WTC11 (cell line): ENCODE results near the gene COX7A2. TPM values are rescaled to one million over a fixed set of nuclear protein-coding genes. Genes with fewer than 3 reads are reported as not detected.

Experiments
- ATAC-seq: fragments of 200-7000 bp; cut with Tn5 transposase; 2 replicates; pipeline ENCODE4 v1.10.0; 2021; ENCODE audit warnings: mild to moderate bottlenecking, moderate library complexity
- CTCF ChIA-PET: fragments of 300-600 bp; sonication (Branson Sonifier 250); formaldehyde crosslinking; loops from one replicate; lab custom pipeline; 2021; ENCODE audit warnings: antibody characterized with exemption; lab: Charles Lee
- POLR2A ChIA-PET: fragments of 350-600 bp; sonication (Branson Sonifier 250); formaldehyde crosslinking; loops from one replicate; lab custom pipeline; 2021; ENCODE audit warnings: antibody characterized with exemption; lab: Charles Lee
- DNase-seq: peaks from one replicate; pipeline ENCODE4 v3.0.0; 2021; ENCODE audit warnings: low spot score
- H3K27ac Mint-ChIP-seq: 2 replicates; pipeline ENCODE4 v1.8.0; 2021; ENCODE audit warnings: mixed read lengths
- H3K27me3 Mint-ChIP-seq: 2 replicates; pipeline ENCODE4 v1.8.0; 2021; ENCODE audit warnings: low read depth, mild to moderate bottlenecking, moderate library complexity, mixed read lengths
- H3K36me3 Mint-ChIP-seq: 2 replicates; pipeline ENCODE4 v1.8.0; 2021; ENCODE audit warnings: mixed read lengths
- H3K4me1 Mint-ChIP-seq: 2 replicates; pipeline ENCODE4 v1.8.0; 2022; ENCODE audit warnings: mixed read lengths
- H3K4me3 Mint-ChIP-seq: 2 replicates; pipeline ENCODE4 v1.8.0; 2021; ENCODE audit warnings: mild to moderate bottlenecking, moderate library complexity, mixed read lengths
- H3K9me3 Mint-ChIP-seq: 2 replicates; pipeline ENCODE4 v1.8.0; 2021; ENCODE audit warnings: mixed read lengths
- ARID4B ChIP-seq: sonication (generic); formaldehyde crosslinking; IDR thresholded peaks from 2 replicates; pipeline ENCODE4 v1.8.0; 2023; ENCODE audit warnings: missing genetic modification reagents, mild to moderate bottlenecking, borderline replicate concordance
- CTCF ChIP-seq: fragments of 200-600 bp; IDR thresholded peaks from 2 replicates; pipeline ENCODE4 v1.8.0; 2022; ENCODE audit warnings: antibody characterized with exemption
- E2F1 ChIP-seq: sonication (generic); formaldehyde crosslinking; IDR thresholded peaks from 2 replicates; pipeline ENCODE4 v1.8.0; 2022; ENCODE audit warnings: mild to moderate bottlenecking, missing genetic modification reagents
- HMGA2 ChIP-seq: fragments of 250-450 bp; sonication (Bioruptor Pico); IDR thresholded peaks from 2 replicates; pipeline ENCODE4 v1.4.0; 2021; ENCODE audit warnings: mild to moderate bottlenecking, moderate library complexity
- IRF1 ChIP-seq: sonication (generic); formaldehyde crosslinking; IDR thresholded peaks from 2 replicates; pipeline ENCODE4 v1.8.0; 2023; ENCODE audit warnings: missing genetic modification reagents
- IRF2 ChIP-seq: sonication (generic); formaldehyde crosslinking; IDR thresholded peaks from 2 replicates; pipeline ENCODE4 v1.8.0; 2022; ENCODE audit warnings: low read depth, missing genetic modification reagents, borderline replicate concordance
- MYBL2 ChIP-seq: sonication (generic); formaldehyde crosslinking; IDR thresholded peaks from 2 replicates; pipeline ENCODE4 v1.8.1; 2023; ENCODE audit warnings: mild to moderate bottlenecking, moderate library complexity, missing genetic modification reagents
- NR2C2 ChIP-seq: sonication (generic); formaldehyde crosslinking; IDR thresholded peaks from 2 replicates; pipeline ENCODE4 v1.8.0; 2022; ENCODE audit warnings: mild to moderate bottlenecking, missing genetic modification reagents
- PRDM15 ChIP-seq: sonication (generic); formaldehyde crosslinking; IDR thresholded peaks from 2 replicates; pipeline ENCODE4 v1.8.0; 2022; ENCODE audit warnings: missing genetic modification reagents
- PRRX2 ChIP-seq: fragments of 250-450 bp; sonication (Bioruptor Pico); IDR thresholded peaks from 2 replicates; pipeline ENCODE4 v1.8.0; 2021; ENCODE audit warnings: mild to moderate bottlenecking
- RORB ChIP-seq: fragments of 250-450 bp; sonication (Bioruptor Pico); IDR thresholded peaks from 2 replicates; pipeline ENCODE4 v1.9.0; 2021; ENCODE audit warnings: mild to moderate bottlenecking
- SMAD3 ChIP-seq: sonication (generic); formaldehyde crosslinking; IDR thresholded peaks from 2 replicates; pipeline ENCODE4 v1.8.0; 2022; ENCODE audit warnings: missing genetic modification reagents, mild to moderate bottlenecking, borderline replicate concordance
- TEAD4 ChIP-seq: sonication (generic); formaldehyde crosslinking; IDR thresholded peaks from 2 replicates; pipeline ENCODE4 v1.8.0; 2022; ENCODE audit warnings: mild to moderate bottlenecking, missing genetic modification reagents
- ZBTB21 ChIP-seq: sonication (generic); formaldehyde crosslinking; IDR thresholded peaks from 2 replicates; pipeline ENCODE4 v1.8.1; 2023; ENCODE audit warnings: mild to moderate bottlenecking, missing genetic modification reagents, borderline replicate concordance
- ZBTB43 ChIP-seq: sonication (generic); formaldehyde crosslinking; IDR thresholded peaks from 2 replicates; pipeline ENCODE4 v1.8.1; 2023; ENCODE audit warnings: mild to moderate bottlenecking, missing genetic modification reagents
- ZNF396 ChIP-seq: fragments of 250-450 bp; sonication (Bioruptor Pico); IDR thresholded peaks from 2 replicates; pipeline ENCODE4 v1.8.0; 2021; ENCODE audit warnings: mild to moderate bottlenecking, moderate library complexity, borderline replicate concordance
- total RNA-seq: library from RNA; stranded (reverse); gene quantifications from 3 replicates; pipeline ENCODE4 v1.2.3, GENCODE V29; 2021

The COX7A2 gene
- total RNA-seq, 1 experiment from 2014 or later, result 472 TPM

- DNase-seq, result no peak
- H3K4me1 Mint-ChIP-seq, result peaks cover 24% of the 10 kb centered on the region
- no peak overlapping the region for H3K4me3 Mint-ChIP-seq
- H3K36me3 Mint-ChIP-seq, result no peaks in the 10 kb centered on the region
- no peak overlapping the region for H3K27ac Mint-ChIP-seq
- H3K27me3 Mint-ChIP-seq, result no peaks in the 10 kb centered on the region
- CTCF ChIA-PET, result no interaction called here
- POLR2A ChIA-PET, result no interaction called here
- H3K9me3 Mint-ChIP-seq, result no peaks in the 10 kb centered on the region
- ATAC-seq, result no peak
- TF ChIP-seq TEAD4 (CRISPR knock-in tag), result no peak
Observed at GRCh38 chr6:75288023-75288422, 44.4 kb upstream of the COX7A2 start.

- H3K9me3 Mint-ChIP-seq, result no peaks in the 10 kb centered on the region
- CTCF ChIA-PET, result no interaction called here
- no peaks in the 10 kb centered on the region for H3K27me3 Mint-ChIP-seq
- ATAC-seq, result no peak
- H3K27ac Mint-ChIP-seq, result no peak overlapping the region
- H3K4me3 Mint-ChIP-seq, result no peak overlapping the region
- no peaks in the 10 kb centered on the region for H3K36me3 Mint-ChIP-seq
- POLR2A ChIA-PET, result no interaction called here
- peaks cover 28% of the 10 kb centered on the region for H3K4me1 Mint-ChIP-seq
- TF ChIP-seq ZBTB21 (CRISPR knock-in tag), result no peak
- no peak for TF ChIP-seq HMGA2 (CRISPR knock-in tag)
- TF ChIP-seq PRDM15 (CRISPR knock-in tag), result no peak
- no peak for TF ChIP-seq RORB (CRISPR knock-in tag)
- no peak for TF ChIP-seq PRRX2 (CRISPR knock-in tag)
- no peak for TF ChIP-seq ZNF396 (CRISPR knock-in tag)
- TF ChIP-seq ARID4B, result no peak
- TF ChIP-seq E2F1 (CRISPR knock-in tag), result no peak
- no peak for TF ChIP-seq ZBTB43 (CRISPR knock-in tag)
- no peak for TF ChIP-seq IRF2 (CRISPR knock-in tag)
- no peak for DNase-seq
Observed at GRCh38 chr6:75287424-75287823, 43.8 kb upstream of the COX7A2 start.

- Mint-ChIP-seq H3K27me3 (no peaks in the 10 kb centered on the region), H3K9me3 (no peaks in the 10 kb centered on the region), H3K4me1 (peaks cover 31% of the 10 kb centered on the region), H3K36me3 (no peaks in the 10 kb centered on the region), H3K27ac (no peak overlapping the region), H3K4me3 (peak overlapping the region; percentile 41)
- TF ChIP-seq SMAD3 (CRISPR knock-in tag), result no peak
- no peak for TF ChIP-seq IRF1
- TF ChIP-seq MYBL2, result no peak
- TF ChIP-seq NR2C2 (CRISPR knock-in tag), result no peak
- no peak for TF ChIP-seq CTCF
- ChIA-PET POLR2A (no interaction called here), CTCF (no interaction called here)
- no peak for DNase-seq
- no peak for ATAC-seq
Observed at GRCh38 chr6:75286955-75287354, 43.4 kb upstream of the COX7A2 start.
